HG03439 (cell line): ENCODE results near the gene CDH2.

Experiments
- ATAC-seq: cut with Tn5 transposase; IDR thresholded peaks from one replicate; pipeline ENCODE4 v1.9.1; 2021; ENCODE audit warnings: mild to moderate bottlenecking, moderate library complexity; ENCODE audit not compliant: unreplicated experiment

Gene CDH2

GRCh38 chr18:28002841-28003240 lies 174.1 kb downstream of the CDH2 start:
- no peak for ATAC-seq

- ATAC-seq, result no peak
These were observed 180.1 kb downstream of the CDH2 start for GRCh38 chr18:27996801-27997272.

GRCh38 chr18:27995770-27996502 lies 181.0 kb downstream of the CDH2 start:
- no peak for ATAC-seq

DNA sequence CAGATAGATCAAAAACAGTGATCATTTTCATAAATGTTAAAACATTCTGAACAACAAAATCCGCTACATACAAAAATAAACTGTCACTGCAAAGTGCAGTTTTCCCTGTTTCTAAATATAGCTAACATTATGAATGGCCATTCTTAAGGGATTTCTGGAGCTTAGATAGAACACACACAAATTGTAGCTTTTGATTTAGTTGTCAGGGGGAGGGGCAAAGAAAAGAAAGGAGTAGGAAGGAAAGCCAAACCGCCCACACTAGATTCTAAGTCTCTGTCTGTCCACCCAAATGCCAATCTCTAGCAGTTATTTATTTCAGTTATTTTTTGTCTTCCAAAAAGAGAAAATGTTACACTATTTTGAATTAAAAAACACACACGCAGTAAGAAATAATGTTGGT lies 182.4 kb downstream of the CDH2 start:
- no peak for ATAC-seq

- no peak for ATAC-seq
These were observed 185.5 kb downstream of the CDH2 start for GRCh38 chr18:27991391-27991790.

- ATAC-seq, result no peak
These were observed 191.1 kb downstream of the CDH2 start for GRCh38 chr18:27985832-27986231.

DNA sequence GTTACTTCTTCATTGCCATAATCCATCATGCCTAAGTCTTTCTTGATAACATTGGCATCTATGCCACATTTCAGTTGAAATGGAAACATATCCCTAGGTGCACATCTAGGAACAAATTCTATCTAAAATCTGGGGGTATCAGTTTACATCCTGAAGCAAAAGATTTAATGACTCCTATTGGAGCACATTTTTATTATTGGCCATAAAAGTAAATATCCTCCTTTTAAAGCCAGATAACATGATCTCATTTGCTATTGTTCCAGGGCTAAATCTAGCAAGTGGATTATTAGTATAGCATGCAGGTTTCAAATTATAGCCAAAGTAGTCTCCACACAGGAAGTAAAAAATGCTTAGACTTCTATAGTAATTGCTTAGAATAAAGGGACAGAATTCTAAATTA lies 193.2 kb downstream of the CDH2 start:
- ATAC-seq, result no peak

- no peak for ATAC-seq
These were observed 200.0 kb downstream of the CDH2 start for GRCh38 chr18:27976806-27977408.

DNA sequence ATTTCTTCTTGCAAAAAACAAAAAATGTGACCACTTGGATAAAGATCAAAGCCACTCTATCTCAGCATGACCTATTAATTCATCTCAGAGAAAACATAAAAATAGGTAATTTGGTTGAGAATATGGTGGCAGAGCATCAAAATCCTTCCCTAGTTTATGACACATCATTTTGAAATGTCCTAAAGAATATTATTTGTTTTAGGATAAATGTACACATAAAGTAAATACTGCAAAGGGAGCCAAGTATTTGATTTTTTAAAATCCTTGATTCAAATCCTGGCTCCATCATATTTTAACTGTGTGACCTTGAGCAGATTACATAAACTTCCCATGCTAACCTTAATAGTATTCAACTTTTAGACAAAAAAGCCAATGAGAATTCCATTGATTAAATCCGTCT lies 206.6 kb downstream of the CDH2 start:
- no peak for ATAC-seq

DNA sequence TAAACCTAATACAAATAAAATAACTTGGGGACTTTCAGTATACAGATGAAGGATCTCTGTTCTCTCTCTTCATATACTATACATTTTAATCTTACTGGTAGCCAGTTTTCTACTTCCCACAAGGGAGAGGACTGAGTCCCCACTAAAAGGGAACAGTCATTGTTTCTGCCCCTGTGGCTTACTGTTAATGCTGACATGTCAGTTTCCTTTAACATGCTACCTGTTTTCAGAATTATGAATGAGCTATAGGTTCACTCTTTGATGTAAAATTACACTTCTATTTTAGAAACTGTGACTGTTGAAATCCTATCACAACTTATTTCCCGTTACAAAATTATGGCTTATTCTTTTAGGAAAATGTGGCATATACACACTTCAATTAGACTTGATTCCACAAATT lies 207.7 kb downstream of the CDH2 start:
- ATAC-seq, result no peak

- ATAC-seq, result no peak
These were observed 208.8 kb downstream of the CDH2 start for GRCh38 chr18:27967913-27968824.

DNA sequence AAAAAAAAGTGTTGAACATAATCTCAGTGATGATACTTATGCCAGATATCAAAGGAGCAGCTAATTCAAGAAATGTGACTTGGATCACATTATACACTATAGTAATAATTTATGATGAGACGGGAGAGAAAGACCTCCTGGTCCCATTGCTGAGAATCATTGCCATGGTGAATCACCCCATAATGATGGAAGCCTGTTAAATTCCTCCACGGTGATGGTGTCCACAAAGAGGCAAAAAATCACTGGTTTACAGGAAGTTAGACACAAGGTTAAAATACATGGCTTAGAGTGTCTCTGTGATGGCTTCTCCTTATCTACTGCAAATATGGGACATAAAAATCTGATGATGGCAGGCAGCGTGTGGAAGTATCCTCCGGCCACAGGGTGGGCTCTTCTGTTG lies 210.0 kb downstream of the CDH2 start:
- no peak for ATAC-seq

- no peak for ATAC-seq
These were observed 212.1 kb downstream of the CDH2 start for GRCh38 chr18:27964811-27965210.

- ATAC-seq, result no peak
These were observed 217.8 kb downstream of the CDH2 start for GRCh38 chr18:27959101-27959500.

DNA sequence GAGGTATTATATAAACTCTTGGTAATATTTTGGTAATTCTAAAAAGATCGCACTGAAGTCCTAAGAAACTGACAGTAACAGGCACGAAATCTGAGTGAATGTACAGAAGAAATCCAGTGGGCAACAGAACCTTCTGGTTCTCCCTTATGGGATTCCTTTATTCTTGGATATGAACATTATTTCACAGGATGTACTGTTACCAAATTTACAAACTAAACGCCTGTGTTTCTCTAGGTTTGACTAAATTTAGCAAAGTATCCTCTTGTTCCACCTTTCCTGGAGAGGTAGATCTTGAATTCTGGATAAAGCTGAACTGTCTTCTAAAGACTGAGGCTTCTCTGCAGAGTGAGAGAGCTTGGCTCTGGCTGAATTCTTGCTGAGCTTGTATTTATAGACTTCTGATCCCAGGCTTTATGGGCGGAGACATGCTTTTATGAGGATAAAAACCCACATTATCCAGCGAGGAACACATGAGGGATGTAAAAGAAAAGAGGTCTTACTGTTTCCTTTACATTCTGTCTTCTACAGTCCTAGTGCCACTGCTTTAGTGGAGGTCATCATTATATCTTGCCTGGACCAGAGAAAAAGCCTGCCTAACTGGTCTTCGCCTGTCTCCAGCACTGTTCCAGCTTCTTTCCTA lies 220.8 kb downstream of the CDH2 start:
- ATAC-seq, result no peak

DNA sequence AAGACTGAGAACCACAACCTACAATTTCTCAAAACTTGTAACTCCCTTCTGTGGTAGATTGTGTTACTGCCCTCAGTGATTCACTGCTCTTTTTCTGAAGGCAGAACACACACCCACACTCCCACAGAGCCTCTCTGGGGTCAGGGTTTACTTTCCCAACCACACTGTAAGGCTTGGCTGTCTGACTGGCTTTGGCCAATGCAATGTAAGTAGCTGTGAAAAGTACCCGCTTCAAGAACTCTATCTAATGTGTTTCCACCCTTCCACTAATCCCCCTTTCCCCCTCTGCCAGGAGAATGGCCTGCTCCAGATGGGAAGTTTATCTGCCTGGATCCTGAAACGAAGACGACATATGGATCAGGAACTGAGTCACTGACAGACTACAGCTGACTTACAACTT lies 222.7 kb downstream of the CDH2 start:
- ATAC-seq, result no peak

- no peak for ATAC-seq
These were observed 224.2 kb downstream of the CDH2 start for GRCh38 chr18:27952741-27953140.

DNA sequence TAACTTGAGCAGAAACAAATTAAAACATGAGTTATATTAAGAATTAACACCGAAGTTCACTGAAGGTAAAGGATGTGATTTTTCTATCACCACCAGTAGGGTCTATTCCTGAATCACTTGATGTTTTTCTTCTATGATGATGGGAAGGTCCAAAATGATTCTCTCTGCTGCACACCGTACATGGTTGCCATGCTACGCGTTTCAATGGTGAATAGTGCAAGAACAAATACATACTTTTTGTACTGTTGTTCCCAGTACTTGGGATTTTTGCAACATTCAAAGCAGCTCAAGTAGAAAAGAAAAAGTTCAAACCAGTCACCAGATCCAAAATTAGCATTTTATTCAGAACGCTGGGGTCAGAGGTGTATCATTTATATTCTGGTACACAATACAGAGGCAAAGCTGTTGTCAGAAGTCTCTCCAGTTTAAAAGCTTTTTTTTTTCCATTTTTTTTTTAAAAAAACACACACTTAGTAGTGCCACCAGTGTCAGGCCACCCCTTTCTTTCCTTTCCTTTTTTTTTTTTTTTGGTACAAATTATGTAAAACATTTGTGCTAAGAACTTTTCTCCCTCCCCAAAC lies 226.2 kb downstream of the CDH2 start:
- ATAC-seq, result no peak

DNA sequence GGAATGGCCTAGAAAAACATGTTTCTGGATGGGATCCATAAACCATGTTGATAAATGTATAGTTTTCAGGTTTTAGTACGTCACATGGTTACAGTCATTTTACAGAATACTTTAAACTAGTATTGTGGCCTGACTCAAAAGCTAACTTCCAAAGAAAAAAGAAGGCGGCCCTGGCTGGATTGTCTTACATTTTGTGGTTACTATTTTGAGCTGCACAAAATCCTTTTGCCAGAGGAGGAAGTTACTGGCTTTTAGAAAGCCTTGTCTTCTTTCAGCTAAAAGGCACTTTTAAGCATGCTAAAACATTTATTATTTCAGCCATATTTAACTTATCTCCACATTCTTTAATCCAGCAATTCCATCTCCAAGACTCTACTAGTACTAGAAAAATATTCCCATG lies 227.9 kb downstream of the CDH2 start:
- ATAC-seq, result no peak

DNA sequence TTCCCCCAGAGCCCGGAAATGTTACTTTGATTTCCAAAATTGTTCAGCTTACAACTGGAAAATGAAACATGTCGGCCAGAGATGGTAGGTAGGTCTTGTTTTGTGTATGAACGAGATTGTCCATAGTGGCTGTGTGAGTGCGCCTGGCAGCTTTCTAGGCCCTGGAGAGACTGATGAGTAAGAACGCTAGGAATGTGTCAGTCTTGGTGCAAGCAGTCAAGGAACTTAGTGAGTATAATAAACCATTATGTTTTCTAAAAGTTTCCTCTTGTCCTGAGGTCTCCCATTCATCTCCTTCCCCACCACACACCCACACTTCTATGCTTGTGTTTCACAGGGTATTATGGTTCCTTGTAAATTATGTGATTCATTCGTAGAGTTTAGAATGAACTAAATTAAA lies 234.2 kb downstream of the CDH2 start:
- ATAC-seq, result no peak

- ATAC-seq, result no peak
These were observed 245.4 kb downstream of the CDH2 start for GRCh38 chr18:27931535-27931934.
